K562 (cell line): ENCODE measurements around the gene CHST12. TPM values are rescaled to one million over a fixed set of nuclear protein-coding genes. Genes with fewer than 3 reads are reported as not detected.

ENCODE experiments used
- ATAC-seq: fragments of 200-7000 bp; cut with Tn5 transposase; 3 replicates; pipeline ENCODE4 v1.9.1; 2020; ENCODE audit warnings: moderate library complexity
- BruUV-seq: library from RNA; stranded (reverse); fragments of 400-500 nt; replicated peaks from 2 replicates; lab custom pipeline; 2021; lab: Mats Ljungman, UMichigan
- CTCF ChIA-PET: fragments of 300-600 bp; formaldehyde crosslinking; extraction: SDS; loops from one replicate; lab custom pipeline; 2021; ENCODE audit warnings: low intra/inter-chr PET ratio; lab: Yijun Ruan, JAX
- POLR2A ChIA-PET: fragments of 300-600, 350-650 bp; sonication (Branson Sonifier 250); formaldehyde crosslinking; extraction: SDS; loops from one replicate; lab custom pipeline; 2021; ENCODE audit warnings: antibody characterized with exemption, inconsistent platforms; lab: Yijun Ruan, JAX
- DNase-seq, 4 experiments: peaks; one replicate each; pipeline versions ENCODE4 v3.0.0 to v3.0.0-alpha.2; 2011 to 2018; ENCODE audit warnings: low spot score in 3 of 4, mixed read lengths in 3 of 4; ENCODE audit errors: extremely low read depth in 1 of 4
- FAIRE-seq: peaks from 2 replicates; lab custom pipeline; 2011; peaks lifted over from hg19 to GRCh38; lab: Jason Lieb, UNC
- H2AFZ ChIP-seq: 2 replicates; pipeline ENCODE4 v1.6.0; 2011; ENCODE audit warnings: low read depth, low read length, control low read depth, inconsistent platforms
- H3K27ac ChIP-seq: fragments of 200-600 bp; 3 replicates; pipeline ENCODE4 v1.8.0; 2011; ENCODE audit warnings: low read depth, mild to moderate bottlenecking, control low read depth, inconsistent platforms, low read length, moderate library complexity, mixed read lengths; ENCODE audit errors: extremely low read depth
- H3K27me3 ChIP-seq, 2 experiments: fragments of 300-600 bp in 1 of 2; 2 replicates in 1 of 2; 3 replicates in 1 of 2; pipeline versions ENCODE4 v1.6.0 to v1.8.0; 2011; ENCODE audit warnings: inconsistent platforms in 2 of 2, low read length in 2 of 2, mild to moderate bottlenecking in 1 of 2, mixed read lengths in 1 of 2, moderate library complexity in 1 of 2; ENCODE audit not compliant: control insufficient read depth in 2 of 2, insufficient read depth in 2 of 2
- H3K36me3 ChIP-seq: fragments of 300-600 bp; 3 replicates; pipeline ENCODE4 v1.8.0; 2011; ENCODE audit warnings: mild to moderate bottlenecking, low read length, inconsistent platforms; ENCODE audit not compliant: control insufficient read depth, insufficient read depth
- H3K4me1 ChIP-seq, 2 experiments: fragments of 200-600 bp in 1 of 2; replicated peaks in 1 of 2; 2 replicates in 1 of 2; 3 replicates in 1 of 2; pipeline versions ENCODE4 v1.5.1 to v1.8.0; 2011; ENCODE audit warnings: inconsistent platforms in 2 of 2, low read length in 2 of 2, mild to moderate bottlenecking in 1 of 2, mixed read lengths in 1 of 2, moderate library complexity in 1 of 2; ENCODE audit not compliant: control insufficient read depth in 2 of 2, insufficient read depth in 2 of 2
- H3K4me2 ChIP-seq: 2 replicates; pipeline ENCODE4 v1.6.1; 2011; ENCODE audit warnings: low read length, control low read depth, inconsistent platforms, mixed read lengths; ENCODE audit not compliant: insufficient read depth
- H3K4me3 ChIP-seq: fragments of 200-600 bp; sonication (generic), shearing (Covaris generic); 2 replicates; pipeline ENCODE4 v1.5.1; 2016; ENCODE audit warnings: control low read depth, inconsistent platforms
- H3K79me2 ChIP-seq: fragments of 200-600 bp; 3 replicates; pipeline ENCODE4 v1.8.0; 2011; ENCODE audit warnings: low read length, inconsistent platforms; ENCODE audit not compliant: control insufficient read depth, insufficient read depth
- H3K9ac ChIP-seq, 2 experiments: 2 replicates each; pipeline versions ENCODE4 v1.6.0 to v1.6.1; 2011; ENCODE audit warnings: low read depth in 2 of 2, low read length in 2 of 2, control low read depth in 1 of 2, inconsistent platforms in 1 of 2, mild to moderate bottlenecking in 1 of 2, mixed read lengths in 1 of 2; ENCODE audit not compliant: insufficient read depth in 1 of 2
- H3K9me1 ChIP-seq: one replicate; pipeline ENCODE4 v1.6.0; 2011; ENCODE audit warnings: inconsistent platforms, mild to moderate bottlenecking, low read length, moderate library complexity; ENCODE audit not compliant: control insufficient read depth, insufficient read depth
- H3K9me3 ChIP-seq: replicated peaks from 2 replicates; pipeline ENCODE4 v1.5.1; 2011; ENCODE audit warnings: low read depth, low read length, inconsistent platforms; ENCODE audit not compliant: control insufficient read depth, insufficient read depth
- H4K20me1 ChIP-seq: replicated peaks from 2 replicates; pipeline ENCODE4 v1.6.1; 2011; ENCODE audit warnings: low read length, inconsistent platforms, mixed read lengths; ENCODE audit not compliant: control insufficient read depth, insufficient read depth
- CREM ChIP-seq: IDR thresholded peaks from 2 replicates; pipeline ENCODE4 v1.6.1; 2014; ENCODE audit warnings: antibody characterized with exemption, low read depth
- E4F1 ChIP-seq: fragments of 250-450 bp; sonication (Bioruptor Pico); IDR thresholded peaks from 2 replicates; pipeline ENCODE4 v1.5.0; 2021; ENCODE audit warnings: mild to moderate bottlenecking, borderline replicate concordance
- FOXK2 ChIP-seq, 2 experiments: fragments of 450-650 bp; IDR thresholded peaks in 1 of 2; conservative IDR thresholded peaks in 1 of 2; 2 replicates each; pipeline ENCODE4 v1.6.1; 2016; ENCODE audit warnings: low read depth in 2 of 2, mild to moderate bottlenecking in 1 of 2
- PPARD ChIP-seq: fragments of 250-450 bp; sonication (Bioruptor Pico); IDR thresholded peaks from 2 replicates; pipeline ENCODE4 v1.8.0; 2022; ENCODE audit warnings: inconsistent platforms, mild to moderate bottlenecking, moderate library complexity
- RBFOX2 ChIP-seq: fragments of 200-400 bp; formaldehyde crosslinking; IDR thresholded peaks from 2 replicates; pipeline ENCODE4 v1.6.1; 2017; ENCODE audit warnings: low read depth, mild to moderate bottlenecking, low read length, moderate library complexity
- RBM39 ChIP-seq: fragments of 200-400 bp; formaldehyde crosslinking; optimal IDR thresholded peaks from 2 replicates; pipeline ENCODE3; 2018; ENCODE audit warnings: low read depth, low read length
- SMAD4 ChIP-seq: fragments of 250-450 bp; sonication (Bioruptor Pico); conservative IDR thresholded peaks from 2 replicates; pipeline ENCODE4 v1.8.0; 2021; ENCODE audit warnings: inconsistent platforms, mild to moderate bottlenecking, moderate library complexity
- SMARCA4 ChIP-seq: fragments of 450-650 bp; IDR thresholded peaks from 2 replicates; pipeline ENCODE4 v1.6.1; 2016
- TSHZ1 ChIP-seq: fragments of 250-450 bp; sonication (Bioruptor Pico); IDR thresholded peaks from 2 replicates; pipeline ENCODE4 v1.4.0; 2020; ENCODE audit warnings: mild to moderate bottlenecking, moderate library complexity
- ZBTB11 ChIP-seq, 3 experiments: fragments of 200-800 bp in 1 of 3; fragments of 250-450 bp in 1 of 3; fragments of 450-650 bp in 1 of 3; sonication (Bioruptor Pico) in 1 of 3; sonication (Bioruptor generic) in 1 of 3; formaldehyde crosslinking in 1 of 3; IDR thresholded peaks; 2 replicates each; pipeline versions ENCODE4 v1.6.1 to v1.8.0; 2016 to 2022; ENCODE audit warnings: mild to moderate bottlenecking in 2 of 3, missing genetic modification characterization in 2 of 3, missing compliant biosample characterization in 1 of 3, moderate library complexity in 1 of 3
- ZNF384 ChIP-seq: IDR thresholded peaks from 2 replicates; pipeline ENCODE4 v1.6.1; 2012; ENCODE audit warnings: low read depth, low read length, improper control_type of control experiment
- ZNF445 ChIP-seq: fragments of 250-450 bp; sonication (Bioruptor Pico); IDR thresholded peaks from 2 replicates; pipeline ENCODE4 v1.4.0; 2020; ENCODE audit warnings: low read depth, mild to moderate bottlenecking, moderate library complexity
- WGBS: fragments of 100-300 bp; shearing (Covaris generic); methylation state at CpG from one replicate; pipeline ENCODE4 v1.1.6; 2016; ENCODE audit warnings: low coverage, mixed read lengths; ENCODE audit not compliant: insufficient coverage; ENCODE audit errors: missing lambda C conversion rate; 5-methylcytosine and 5-hydroxymethylcytosine counted together
- in situ Hi-C: fragments of 300-500 bp; cut with MboI; formaldehyde crosslinking; loops from 4 replicates; pipeline ENCODE4 v1.15.0; 2018; ENCODE audit warnings: inconsistent platforms, mixed read lengths
- intact Hi-C: fragments of 100-400 bp; cut with micrococcal nuclease; formaldehyde crosslinking; loops from 2 replicates; pipeline ENCODE4 v1.14.2; 2022
- polyA plus RNA-seq, 8 experiments: library from polyadenylated mRNA; depleted of rRNA in 4 of 8; stranded (reverse) in 5 of 8; unstranded in 3 of 8; fragments of >200 nt; fragmentation: Nextera tagmentation in 2 of 8; fragmentation: Illumina TruSeq in 1 of 8; extraction: Ambion mirVana in 2 of 8; extraction: Trizol in 1 of 8; gene quantifications; 2 replicates each; pipeline versions ENCODE4 v1.2.1 to v1.2.3, GENCODE V29; 2011 to 2014; ENCODE audit warnings: inconsistent platforms in 1 of 8, missing spikeins in 1 of 8
- total RNA-seq, 7 experiments: library from RNA; depleted of rRNA in 6 of 7; stranded (reverse); fragments of >200 nt in 6 of 7; fragmentation: Illumina TruSeq in 2 of 7; extraction: Trizol in 2 of 7; gene quantifications; 2 replicates each; pipeline versions ENCODE4 v1.2.1 to v1.2.3, GENCODE V29; 2011 to 2021; ENCODE audit warnings: low replicate concordance in 1 of 7

CHST12 gene
- total and polyA plus RNA-seq, 9 of the 15 experiments (the other 6 are each of a cell fraction or from before 2014, with no cell fraction given), result 0.18 to 19.8 (median 3.6) TPM

- Histone ChIP-seq H3K4me1 (peaks cover 0 to 31% of the 10 kb centered on the region in 2 experiments; a peak in 3 of 5 replicates), H2AFZ (no peak overlapping the region), H3K27me3 (no peaks in the 10 kb centered on the region), H3K79me2 (no peaks in the 10 kb centered on the region), H3K36me3 (no peaks in the 10 kb centered on the region), H3K27ac (no peak overlapping the region), H3K4me3 (no peak overlapping the region), H3K9me1 (peaks cover 5% of the 10 kb centered on the region), H3K4me2 (no peak overlapping the region), H3K9me3 (no peaks in the 10 kb centered on the region), H4K20me1 (no peaks in the 10 kb centered on the region; the same call in 1 of the 2 replicates), H3K9ac (no peak overlapping the region)
- POLR2A ChIA-PET, result interaction anchor here (1.5 kb wide), 1 partner anchor 10 kb away, joined by 6 read pairs; no protein-coding TSS in a partner anchor
- no TSS peak for BruUV-seq
- FAIRE-seq (peak; percentile 11), DNase-seq (no peak), ATAC-seq (no peak)
- CTCF ChIA-PET, result interaction anchor here (1.2 kb wide), 1 partner anchor 29 kb away, joined by 3 read pairs; no protein-coding TSS in a partner anchor
- intact Hi-C loops, result no loop called here
- 52% methylated on average over 5 of the region's 5 CpGs for WGBS
- in situ Hi-C loops, result no loop called here
- TF ChIP-seq ZNF445 (no peak), RBM39 (no peak), PPARD (CRISPR knock-in tag) (no peak), FOXK2 (conservative IDR thresholded peaks at IDR 0.05 in 1 of 2, IDR thresholded peaks at IDR 0.05 in 1 of 2; ENCODE audit: low read depth in 2 of 2) (no peak), SMAD4 (CRISPR knock-in tag) (no peak), TSHZ1 (CRISPR knock-in tag) (no peak), ZBTB11 (CRISPR knock-in tag; IDR thresholded peaks at IDR 0.05) (no peak), RBFOX2 (no peak), E4F1 (CRISPR knock-in tag) (no peak), ZNF384 (peak; percentile 54), SMARCA4 (no peak), CREM (no peak)
Observed at GRCh38 chr7:2441430-2442058, 38.1 kb downstream of the CHST12 start.
